T-helper 2 cell (primary cell): Measurements from ENCODE around the gene VAV2.

Experiments
- DNase-seq, 5 experiments: peaks; one replicate each; pipeline versions ENCODE4 v3.0.0 to v3.0.0-alpha.2; 2012 to 2022
- total RNA-seq, 2 donors: gene quantifications; one replicate each; lab custom pipeline; 2026; lab: John Stamatoyannopoulos, UW

VAV2 gene
- 0.94 to 2.3 reads per million in 2 donors for total RNA-seq

GRCh38 chr9:133991964-133992779 is at the start of gene VAV2:
VAV2 (minus strand) TSS chr9:133992324; CDS start chr9:133992278, 46 bp downstream.
- peak in 3 of 5 experiments; percentile 17 to 35 (median 20) for DNase-seq

DNA sequence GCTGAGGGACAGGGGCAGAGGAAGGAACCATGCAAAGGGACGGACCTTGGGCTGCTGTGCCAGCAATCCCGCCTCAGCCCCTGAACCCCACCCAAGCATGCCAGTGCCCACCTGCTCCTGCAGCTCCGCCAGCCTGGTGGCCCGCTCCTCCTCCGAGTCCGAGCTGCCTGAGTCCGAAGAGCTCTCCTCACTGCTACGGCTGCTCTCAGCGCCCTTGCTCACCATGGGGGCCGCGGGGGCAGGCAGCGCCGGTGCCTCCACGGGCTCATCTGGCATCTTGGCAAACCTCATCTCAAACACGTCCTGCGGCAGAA is 49.5 kb upstream of the VAV2 start:
- no peak for DNase-seq

DNA sequence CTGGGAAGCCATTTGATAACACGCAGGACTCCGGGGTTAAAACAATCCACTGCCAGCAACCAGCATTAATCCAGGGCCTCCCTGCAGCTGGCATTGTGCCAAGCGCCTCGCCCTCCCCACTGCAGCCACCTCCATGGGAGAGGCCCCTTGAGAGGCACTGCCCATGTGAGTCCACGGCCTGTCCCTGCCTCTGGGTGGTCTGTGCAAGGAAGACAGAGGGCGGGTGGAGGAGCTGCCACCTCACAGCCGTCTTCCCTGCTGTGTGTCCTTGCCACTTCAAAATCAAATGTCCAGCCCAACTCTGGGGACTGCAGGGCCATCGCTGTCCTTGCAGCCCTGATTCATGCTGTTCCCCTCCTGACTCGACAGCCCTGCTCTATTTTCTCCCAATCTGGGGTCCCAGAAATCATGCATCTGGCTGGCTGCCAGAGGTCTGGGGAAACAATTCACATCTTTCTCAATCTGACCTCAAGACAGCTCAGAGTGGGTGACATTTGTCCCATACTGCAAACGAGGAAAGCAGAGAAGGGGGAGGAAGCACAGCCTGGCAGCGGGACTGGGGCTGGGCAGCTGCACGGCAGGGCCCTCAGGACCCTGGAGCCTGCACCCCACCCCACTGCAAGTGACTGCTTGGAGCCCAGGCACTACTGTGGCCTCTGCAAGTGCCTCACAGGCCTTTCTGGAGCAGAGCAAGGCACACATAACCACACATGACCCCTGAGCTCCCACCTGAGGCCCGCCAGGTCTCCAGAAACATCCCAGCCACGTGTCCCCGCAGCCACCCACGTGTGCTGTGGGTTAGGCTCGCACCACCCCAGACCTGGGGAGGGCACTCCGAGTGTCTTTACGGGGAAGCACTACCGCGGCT is 48.9 kb upstream of the VAV2 start:
- no peak for DNase-seq

DNA sequence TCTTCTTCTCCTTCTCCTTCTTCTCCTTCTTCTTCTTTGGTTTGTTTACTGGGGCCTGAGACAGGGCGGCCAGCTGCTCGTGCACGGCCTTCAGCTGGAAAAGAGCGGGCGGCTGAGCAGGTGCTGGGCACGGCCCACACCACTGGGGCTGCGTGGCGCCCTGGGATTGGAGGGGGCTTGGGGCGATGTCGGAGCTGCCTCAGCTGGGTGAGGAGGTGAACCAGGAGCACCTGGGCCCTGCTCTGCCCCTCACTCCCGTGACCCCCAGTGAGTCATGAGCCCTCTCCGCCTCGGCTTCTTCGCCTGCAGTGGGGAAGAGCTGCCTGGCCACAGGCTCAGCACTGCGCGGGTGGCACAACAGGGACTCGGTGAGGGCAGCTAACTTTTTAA is 48.0 kb upstream of the VAV2 start:
- no peak for DNase-seq

- no peak for DNase-seq
Observed at GRCh38 chr9:134039386-134040175, 47.5 kb upstream of the VAV2 start.

DNA sequence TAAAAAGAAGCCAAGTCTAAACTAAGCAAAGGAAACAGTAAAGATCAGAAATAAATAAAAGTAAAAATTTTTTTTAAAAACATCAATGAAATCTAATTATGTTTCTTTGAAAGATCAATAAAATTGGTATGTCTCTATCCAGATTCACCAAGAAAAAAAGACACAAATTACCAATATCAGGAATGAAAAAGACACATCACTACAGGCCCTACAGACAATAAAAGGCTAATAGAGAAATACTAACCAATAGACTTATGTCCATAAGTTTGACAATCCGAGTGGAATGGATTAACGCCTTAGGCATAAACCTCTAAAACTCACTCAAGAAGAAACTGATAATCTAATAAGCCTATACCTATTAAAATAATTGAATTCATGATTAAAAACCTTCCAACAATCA is 45.5 kb upstream of the VAV2 start:
- no peak for DNase-seq

DNA sequence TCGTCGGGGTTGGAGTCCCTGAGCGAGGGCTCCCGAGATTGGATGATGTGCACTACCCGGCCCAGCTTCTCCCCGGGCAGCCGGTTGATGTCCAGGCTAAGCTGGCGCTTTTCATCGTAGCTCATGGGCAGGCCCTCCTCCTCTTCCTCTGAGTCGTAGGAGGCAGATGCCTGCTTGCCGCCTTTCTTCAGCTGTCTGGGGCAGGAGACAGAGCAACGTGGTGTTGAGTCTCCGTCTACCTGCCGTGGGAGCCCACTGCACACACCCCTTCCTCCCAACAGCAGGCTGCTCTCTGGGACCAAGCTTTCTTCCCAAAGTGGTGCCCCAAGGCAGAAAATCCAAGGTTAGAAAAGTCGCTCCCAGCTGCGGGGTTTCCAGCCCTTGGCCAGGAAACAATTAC is 44.0 kb upstream of the VAV2 start:
- no peak for DNase-seq

DNA sequence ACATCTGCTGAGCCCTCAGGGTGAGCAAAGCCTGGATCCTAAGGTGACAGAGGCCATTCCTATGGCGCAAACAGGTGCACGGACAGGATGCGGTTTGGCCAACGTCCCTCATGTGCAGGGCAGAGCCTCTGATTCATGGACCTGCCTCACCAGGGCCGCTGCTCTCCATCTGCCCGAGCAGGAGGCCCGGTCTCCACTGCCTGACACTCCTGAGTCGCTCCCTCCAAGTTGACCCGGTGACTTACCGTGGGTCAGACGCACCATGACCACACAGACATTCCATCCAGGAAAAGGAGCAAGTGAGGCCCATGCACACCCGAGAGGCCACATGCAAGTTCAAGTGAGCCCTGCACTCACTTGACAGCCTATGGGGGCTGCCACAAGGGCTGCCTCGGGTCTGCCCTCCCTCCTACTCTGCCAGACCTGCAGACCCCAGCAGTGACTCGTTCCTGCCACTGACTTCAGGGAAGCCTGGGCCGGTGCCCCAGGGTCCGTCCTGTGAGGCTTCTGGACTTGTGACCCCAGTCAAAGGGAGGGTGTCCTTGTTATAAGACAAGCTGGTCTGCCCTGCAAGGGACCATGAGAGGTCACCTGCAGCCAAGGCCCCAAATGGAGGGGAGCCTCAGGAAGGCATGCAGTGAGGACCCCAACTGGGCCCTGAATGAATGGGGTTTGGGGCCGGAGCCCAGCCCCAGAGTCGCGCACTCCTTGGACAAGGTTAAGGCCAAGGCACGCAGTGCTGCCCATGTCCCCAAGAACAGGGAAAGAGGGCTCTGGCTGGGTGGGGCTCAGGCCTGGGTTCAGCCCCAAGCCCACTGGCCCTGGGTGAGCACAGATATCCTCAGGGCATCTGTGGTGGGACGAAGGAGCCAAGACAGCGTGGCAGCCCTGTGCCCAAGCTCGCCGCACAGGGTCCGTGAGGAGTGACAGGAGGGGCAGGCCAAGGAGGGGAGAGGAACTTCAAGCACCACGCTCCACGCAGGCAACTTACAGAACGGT is 43.2 kb upstream of the VAV2 start:
- DNase-seq: no peak

GRCh38 chr9:134034215-134035040 is 42.3 kb upstream of the VAV2 start:
- no peak for DNase-seq

- no peak for DNase-seq
Observed at GRCh38 chr9:134033516-134034214, 41.5 kb upstream of the VAV2 start.

GRCh38 chr9:134032456-134033222 is 40.5 kb upstream of the VAV2 start:
- DNase-seq: no peak

- DNase-seq: no peak
Observed at GRCh38 chr9:134031783-134032182, 39.7 kb upstream of the VAV2 start.

DNA sequence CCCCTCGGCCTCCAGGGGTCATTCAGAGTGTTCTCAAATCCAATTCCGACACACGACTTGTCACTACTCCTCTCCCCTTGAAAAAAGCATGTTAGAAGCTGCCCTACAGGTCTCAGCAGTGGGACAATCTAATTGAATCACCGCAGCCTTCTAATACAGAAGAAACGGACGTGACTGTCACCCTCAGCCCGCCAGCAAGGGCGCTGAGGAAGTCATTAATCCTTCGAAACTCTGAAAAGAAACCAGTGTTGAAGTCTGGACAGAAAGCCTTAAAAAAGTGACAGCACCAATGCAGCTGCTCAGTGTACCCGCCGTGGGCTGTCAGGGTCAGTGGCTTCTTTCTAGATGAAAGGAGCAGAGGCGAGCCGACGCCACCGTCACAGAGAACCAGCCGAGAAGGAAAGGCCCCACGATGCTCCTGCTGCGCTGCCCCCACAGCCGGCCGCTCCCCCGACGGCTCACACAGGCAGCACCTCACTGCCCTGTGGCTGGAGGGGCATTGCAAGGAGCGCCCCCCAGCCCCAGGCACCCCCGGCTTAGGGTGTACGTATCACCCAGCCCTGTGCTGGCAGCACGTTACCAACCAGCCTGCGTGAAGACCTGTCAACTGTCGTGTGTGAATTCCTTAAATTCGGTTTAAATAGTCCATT is 38.8 kb upstream of the VAV2 start:
- no peak for DNase-seq

DNA sequence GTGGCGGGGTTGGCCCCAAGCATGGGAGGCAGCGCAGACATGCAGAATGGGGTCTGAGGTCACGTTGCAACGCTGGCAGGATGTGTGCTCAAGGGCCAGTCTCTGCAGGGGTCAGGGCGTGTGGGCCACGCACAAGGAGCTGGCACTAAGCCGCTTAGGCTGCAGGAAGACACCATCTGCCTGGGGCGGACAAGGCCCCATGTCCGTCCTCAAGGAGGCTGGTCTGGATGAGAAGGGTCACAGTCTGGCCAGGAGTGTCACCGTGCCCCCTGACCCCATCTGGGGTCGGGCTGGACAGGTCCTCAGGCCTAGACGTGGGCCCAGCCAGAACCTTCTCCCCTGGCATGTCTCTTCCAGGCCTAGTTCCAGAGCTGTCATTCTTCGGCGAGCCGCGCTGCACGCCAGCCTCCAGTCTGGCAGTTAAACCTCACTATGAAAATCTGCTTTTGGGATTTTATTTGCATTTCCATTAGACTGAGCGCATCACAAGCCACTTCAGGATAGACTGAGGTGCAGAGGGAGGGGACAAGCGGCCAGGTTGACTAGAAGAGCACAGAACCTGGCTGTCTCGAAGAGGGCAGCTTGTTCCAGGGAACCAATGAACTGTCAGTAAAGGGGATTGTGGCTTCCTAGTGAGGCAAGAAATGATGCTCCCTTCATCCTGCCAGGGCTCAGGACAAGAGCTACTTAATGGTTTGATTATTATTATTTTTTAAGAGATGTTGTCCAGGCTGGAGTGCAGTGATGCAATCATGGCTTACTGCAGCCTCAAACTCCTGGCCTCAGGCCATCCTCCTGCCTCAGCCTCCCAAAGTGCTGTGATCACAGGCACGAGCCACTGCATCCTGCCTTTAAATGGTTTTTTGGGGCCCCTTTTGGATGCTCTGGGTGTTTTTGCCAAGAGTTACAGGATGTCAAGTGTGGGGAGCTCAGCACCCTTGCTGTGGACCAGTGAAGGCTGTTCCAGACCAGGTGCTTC is 37.4 kb upstream of the VAV2 start:
- DNase-seq: no peak

- DNase-seq: no peak
Observed at GRCh38 chr9:134028575-134029247, 36.6 kb upstream of the VAV2 start.

GRCh38 chr9:134028076-134028475 is 36.0 kb upstream of the VAV2 start:
- no peak for DNase-seq

DNA sequence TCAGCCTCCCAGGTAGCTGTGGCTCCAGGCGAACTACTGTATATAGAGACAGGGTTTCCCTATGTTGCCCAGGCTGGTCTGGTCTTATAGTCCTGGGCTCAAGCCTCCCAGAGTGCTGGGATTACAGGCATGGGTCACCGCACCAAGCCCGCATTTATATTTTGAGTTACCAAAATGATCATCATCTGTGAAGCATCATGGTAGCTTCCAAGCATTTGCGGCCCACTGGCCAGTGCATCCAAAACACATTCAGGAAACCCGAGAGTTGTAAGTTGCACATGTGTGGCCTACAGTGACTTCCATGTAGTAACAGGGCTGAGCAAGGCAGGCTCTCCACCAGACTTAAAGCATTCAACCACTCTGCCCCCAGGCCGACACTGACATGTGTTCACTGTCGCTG is 35.4 kb upstream of the VAV2 start:
- no peak for DNase-seq
